DND-41 (cell line): ENCODE data around the gene PACS2.

Source experiments
- ATAC-seq: fragments of 200-7000 bp; cut with Tn5 transposase; 3 replicates; pipeline ENCODE4 v1.9.1; 2021; ENCODE audit warnings: low read depth; ENCODE audit not compliant: insufficient read depth
- DNase-seq: peaks from one replicate; pipeline ENCODE4 v3.0.0-alpha.2; 2020
- H2AFZ ChIP-seq: 2 replicates; pipeline ENCODE4 v1.6.0; 2012; ENCODE audit warnings: low read depth, low read length
- H3K27ac ChIP-seq: 2 replicates; pipeline ENCODE4 v1.5.1; 2012; ENCODE audit warnings: low read length, inconsistent platforms
- H3K27me3 ChIP-seq: fragments of 200-600 bp; sonication (generic); 2 replicates; pipeline ENCODE4 v1.6.0; 2012; ENCODE audit warnings: low read length, mild to moderate bottlenecking, inconsistent platforms; ENCODE audit not compliant: insufficient read depth, poor library complexity
- H3K36me3 ChIP-seq: 2 replicates; pipeline ENCODE4 v1.5.1; 2012; ENCODE audit warnings: low read length, inconsistent platforms; ENCODE audit not compliant: insufficient read depth
- H3K4me1 ChIP-seq: 2 replicates; pipeline ENCODE4 v1.5.1; 2012; ENCODE audit warnings: mild to moderate bottlenecking, low read length; ENCODE audit not compliant: insufficient read depth
- H3K4me2 ChIP-seq: 2 replicates; pipeline ENCODE4 v1.6.0; 2012; ENCODE audit warnings: mild to moderate bottlenecking, moderate library complexity, low read length, inconsistent platforms; ENCODE audit not compliant: insufficient read depth
- H3K4me3 ChIP-seq, 2 experiments: fragments of 200-600 bp in 1 of 2; shearing (Covaris generic) in 1 of 2; 2 replicates each; pipeline ENCODE4 v1.5.1; 2012 to 2016; ENCODE audit warnings: inconsistent platforms in 2 of 2, low read length in 2 of 2, mild to moderate bottlenecking in 2 of 2, low read depth in 1 of 2, moderate library complexity in 1 of 2
- H3K79me2 ChIP-seq: 2 replicates; pipeline ENCODE4 v1.6.0; 2012; ENCODE audit warnings: low read length, inconsistent platforms; ENCODE audit not compliant: insufficient read depth
- H3K9ac ChIP-seq: 2 replicates; pipeline ENCODE4 v1.6.0; 2012; ENCODE audit warnings: low read depth, mild to moderate bottlenecking, inconsistent platforms, low read length, moderate library complexity
- H3K9me3 ChIP-seq: 2 replicates; pipeline ENCODE4 v1.5.1; 2012; ENCODE audit warnings: low read length, moderate library complexity, mild to moderate bottlenecking, inconsistent platforms; ENCODE audit not compliant: insufficient read depth, severe bottlenecking
- H4K20me1 ChIP-seq: 2 replicates; pipeline ENCODE4 v1.6.0; 2012; ENCODE audit warnings: low read length; ENCODE audit not compliant: insufficient read depth
- EZH2 ChIP-seq: IDR thresholded peaks from 3 replicates; pipeline ENCODE4 v1.6.1; 2012; ENCODE audit warnings: borderline replicate concordance, low read depth, mild to moderate bottlenecking, moderate library complexity, low read length, inconsistent platforms; ENCODE audit not compliant: severe bottlenecking
- TF ChIP-seq, protein P1 (sequence below): IDR thresholded peaks from 2 replicates; pipeline ENCODE4 v1.5.1; 2012; ENCODE audit warnings: borderline replicate concordance, low read length, moderate library complexity, mild to moderate bottlenecking; ENCODE audit not compliant: poor library complexity, severe bottlenecking; ENCODE audit errors: extremely low read depth

PACS2 gene

DNA sequence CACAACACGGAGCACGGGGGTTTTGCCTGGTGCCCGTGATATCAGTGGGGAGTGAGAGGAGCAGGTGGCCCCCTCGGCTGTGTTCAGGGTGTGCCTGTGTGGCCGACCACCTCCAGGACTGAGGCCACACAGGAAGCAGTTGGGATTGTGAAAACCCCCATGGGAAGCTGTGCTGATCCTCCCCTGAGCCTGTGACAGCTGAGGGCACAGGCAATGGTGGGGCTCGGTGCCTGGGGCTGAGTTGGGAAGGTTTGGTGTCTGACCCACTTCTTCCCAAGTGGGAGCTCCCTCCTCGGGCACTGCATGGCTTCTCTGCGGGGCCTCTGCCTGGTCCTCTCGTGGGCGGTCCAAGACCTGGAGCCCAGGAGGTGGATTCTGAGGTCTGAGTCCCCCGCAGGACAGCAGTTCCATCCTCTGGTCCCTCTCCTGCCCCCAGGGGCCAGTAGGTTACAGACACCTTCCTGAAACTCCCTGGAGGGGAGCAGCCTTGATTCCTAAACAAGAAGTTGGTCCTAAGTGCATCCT, 17.9 kb downstream of the PACS2 start:
- Histone ChIP-seq H3K79me2 (peaks cover 85% of the 10 kb centered on the region), H3K4me2 (no peak overlapping the region), H3K36me3 (peaks cover 8% of the 10 kb centered on the region), H3K4me3 (no peak overlapping the region), H3K27ac (no peak overlapping the region; the same call in 1 of the 2 replicates), H3K9me3 (no peaks in the 10 kb centered on the region), H3K9ac (no peak overlapping the region), H4K20me1 (peaks cover 90% of the 10 kb centered on the region), H3K4me1 (no peaks in the 10 kb centered on the region), H2AFZ (no peak overlapping the region), H3K27me3 (no peaks in the 10 kb centered on the region)
- TF ChIP-seq, protein P1, sequence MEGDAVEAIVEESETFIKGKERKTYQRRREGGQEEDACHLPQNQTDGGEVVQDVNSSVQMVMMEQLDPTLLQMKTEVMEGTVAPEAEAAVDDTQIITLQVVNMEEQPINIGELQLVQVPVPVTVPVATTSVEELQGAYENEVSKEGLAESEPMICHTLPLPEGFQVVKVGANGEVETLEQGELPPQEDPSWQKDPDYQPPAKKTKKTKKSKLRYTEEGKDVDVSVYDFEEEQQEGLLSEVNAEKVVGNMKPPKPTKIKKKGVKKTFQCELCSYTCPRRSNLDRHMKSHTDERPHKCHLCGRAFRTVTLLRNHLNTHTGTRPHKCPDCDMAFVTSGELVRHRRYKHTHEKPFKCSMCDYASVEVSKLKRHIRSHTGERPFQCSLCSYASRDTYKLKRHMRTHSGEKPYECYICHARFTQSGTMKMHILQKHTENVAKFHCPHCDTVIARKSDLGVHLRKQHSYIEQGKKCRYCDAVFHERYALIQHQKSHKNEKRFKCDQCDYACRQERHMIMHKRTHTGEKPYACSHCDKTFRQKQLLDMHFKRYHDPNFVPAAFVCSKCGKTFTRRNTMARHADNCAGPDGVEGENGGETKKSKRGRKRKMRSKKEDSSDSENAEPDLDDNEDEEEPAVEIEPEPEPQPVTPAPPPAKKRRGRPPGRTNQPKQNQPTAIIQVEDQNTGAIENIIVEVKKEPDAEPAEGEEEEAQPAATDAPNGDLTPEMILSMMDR = no peak
- TF ChIP-seq EZH2 = no peak
- ATAC-seq = no peak
- no peak for DNase-seq

DNA sequence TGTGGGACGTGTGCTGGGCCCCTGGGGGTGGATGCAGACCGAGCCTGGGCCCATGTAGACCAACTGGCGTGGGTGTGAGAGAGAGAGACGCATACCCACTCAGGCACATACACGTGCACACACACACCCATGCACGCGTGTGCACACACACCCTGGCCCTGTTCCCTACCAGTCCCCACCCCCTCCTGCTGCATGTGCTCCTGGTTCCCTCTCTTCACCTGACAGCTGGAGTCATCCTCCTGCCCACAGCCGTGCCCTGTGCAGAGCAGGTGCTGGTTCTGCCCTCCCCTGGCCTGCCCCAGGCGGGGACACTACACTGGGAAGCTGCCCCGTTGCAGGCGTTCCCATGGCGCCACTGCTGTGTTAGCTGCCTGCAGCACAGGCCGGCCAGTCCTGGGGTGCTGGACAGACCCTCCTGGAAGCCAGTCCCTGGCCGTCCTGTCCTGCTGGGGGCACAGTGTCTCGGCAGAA, 18.5 kb downstream of the PACS2 start:
- Histone ChIP-seq H3K36me3 (peaks cover 8% of the 10 kb centered on the region), H3K27me3 (no peaks in the 10 kb centered on the region), H3K9me3 (no peaks in the 10 kb centered on the region), H2AFZ (no peak overlapping the region), H3K4me1 (no peaks in the 10 kb centered on the region), H3K9ac (no peak overlapping the region), H4K20me1 (peaks cover 91% of the 10 kb centered on the region), H3K27ac (no peak overlapping the region), H3K79me2 (peaks cover 83% of the 10 kb centered on the region), H3K4me2 (no peak overlapping the region), H3K4me3 (no peak overlapping the region)
- DNase-seq (no peak), ATAC-seq (no peak)
- TF ChIP-seq, protein P1 = no peak
- TF ChIP-seq EZH2 = no peak

DNA sequence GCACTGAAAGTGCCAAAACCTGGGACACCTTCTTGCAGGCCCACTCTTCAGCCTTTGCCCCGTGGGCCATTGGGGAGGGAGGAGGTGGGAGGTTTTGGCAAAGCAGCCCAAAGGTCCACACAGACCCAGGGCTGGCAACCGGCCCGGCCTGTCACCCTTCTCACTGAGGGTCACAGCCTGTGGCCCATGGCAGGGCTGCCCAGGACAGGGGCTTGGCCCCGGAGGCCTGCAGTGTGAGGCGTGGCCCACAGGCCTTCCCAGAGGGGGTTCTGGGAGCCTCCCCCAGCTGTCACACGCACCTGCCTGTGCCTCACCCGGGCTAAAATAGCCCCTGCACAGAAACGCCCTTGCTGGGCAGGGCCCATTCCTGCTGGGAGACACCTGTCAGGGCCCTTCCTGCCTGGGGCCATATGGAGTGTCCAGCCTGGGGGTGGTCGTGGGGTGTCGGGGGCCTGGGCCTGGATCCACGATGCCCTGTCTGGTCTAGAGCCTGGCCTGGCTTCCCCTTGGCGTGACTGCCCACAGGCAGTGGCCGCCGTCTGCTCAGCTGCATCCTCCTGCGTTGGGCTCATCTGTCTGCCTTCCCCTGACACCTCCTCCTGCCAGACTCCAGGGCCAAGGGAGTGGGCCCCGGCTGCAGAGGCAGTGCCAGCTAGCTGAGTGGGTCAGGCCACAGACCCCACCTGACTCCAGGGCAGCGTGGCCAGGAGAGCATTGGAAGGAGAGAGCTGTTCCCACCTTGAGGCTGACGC, 19.2 kb downstream of the PACS2 start:
- no peak overlapping the region for H3K4me2 ChIP-seq
- H3K4me1 ChIP-seq = no peaks in the 10 kb centered on the region
- no peak overlapping the region for H3K9ac ChIP-seq
- no peaks in the 10 kb centered on the region for H3K27me3 ChIP-seq
- ATAC-seq (no peak), DNase-seq (no peak)
- H3K27ac ChIP-seq = no peak overlapping the region
- no peak overlapping the region for H2AFZ ChIP-seq
- peaks cover 91% of the 10 kb centered on the region for H4K20me1 ChIP-seq
- no peaks in the 10 kb centered on the region for H3K9me3 ChIP-seq
- TF ChIP-seq, protein P1 = no peak
- no peak for TF ChIP-seq EZH2
- no peak overlapping the region for H3K4me3 ChIP-seq
- H3K36me3 ChIP-seq = peaks cover 8% of the 10 kb centered on the region
- H3K79me2 ChIP-seq = peaks cover 78% of the 10 kb centered on the region
